Measurements from ENCODE around the gene DIP2C.

DNA sequence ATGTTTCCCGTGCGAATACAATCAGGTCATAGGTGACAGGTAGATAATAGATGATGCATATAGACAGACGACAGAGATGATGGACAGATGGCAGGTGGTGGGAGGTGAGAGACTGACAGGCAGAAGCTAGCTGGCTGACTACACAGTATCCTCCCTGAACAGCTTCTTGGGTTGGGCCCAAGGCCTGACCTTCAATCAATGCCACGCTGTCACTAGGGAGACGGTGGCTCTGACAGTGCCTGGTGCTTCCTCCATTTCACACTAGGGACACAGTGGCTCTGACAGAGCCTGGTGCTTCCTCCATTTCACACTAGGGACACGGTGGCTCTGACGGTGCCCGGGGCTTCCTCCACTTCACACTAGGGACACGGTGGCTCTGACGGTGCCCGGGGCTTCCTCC lies 200.1 kb downstream of the DIP2C start:
- TF ChIP-seq, protein P1, sequence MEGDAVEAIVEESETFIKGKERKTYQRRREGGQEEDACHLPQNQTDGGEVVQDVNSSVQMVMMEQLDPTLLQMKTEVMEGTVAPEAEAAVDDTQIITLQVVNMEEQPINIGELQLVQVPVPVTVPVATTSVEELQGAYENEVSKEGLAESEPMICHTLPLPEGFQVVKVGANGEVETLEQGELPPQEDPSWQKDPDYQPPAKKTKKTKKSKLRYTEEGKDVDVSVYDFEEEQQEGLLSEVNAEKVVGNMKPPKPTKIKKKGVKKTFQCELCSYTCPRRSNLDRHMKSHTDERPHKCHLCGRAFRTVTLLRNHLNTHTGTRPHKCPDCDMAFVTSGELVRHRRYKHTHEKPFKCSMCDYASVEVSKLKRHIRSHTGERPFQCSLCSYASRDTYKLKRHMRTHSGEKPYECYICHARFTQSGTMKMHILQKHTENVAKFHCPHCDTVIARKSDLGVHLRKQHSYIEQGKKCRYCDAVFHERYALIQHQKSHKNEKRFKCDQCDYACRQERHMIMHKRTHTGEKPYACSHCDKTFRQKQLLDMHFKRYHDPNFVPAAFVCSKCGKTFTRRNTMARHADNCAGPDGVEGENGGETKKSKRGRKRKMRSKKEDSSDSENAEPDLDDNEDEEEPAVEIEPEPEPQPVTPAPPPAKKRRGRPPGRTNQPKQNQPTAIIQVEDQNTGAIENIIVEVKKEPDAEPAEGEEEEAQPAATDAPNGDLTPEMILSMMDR (IDR thresholded peaks at IDR 0.05), result no peak
- no peak for TF ChIP-seq RXRA (IDR thresholded peaks at IDR 0.05; ENCODE audit: borderline replicate concordance, low read depth)
- no peak for TF ChIP-seq JUND (IDR thresholded peaks at IDR 0.05)
- TF ChIP-seq, protein P2, sequence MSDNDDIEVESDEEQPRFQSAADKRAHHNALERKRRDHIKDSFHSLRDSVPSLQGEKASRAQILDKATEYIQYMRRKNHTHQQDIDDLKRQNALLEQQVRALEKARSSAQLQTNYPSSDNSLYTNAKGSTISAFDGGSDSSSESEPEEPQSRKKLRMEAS (IDR thresholded peaks at IDR 0.05; ENCODE audit: low read depth), result no peak
- TF ChIP-seq RFX5 (IDR thresholded peaks at IDR 0.05; ENCODE audit: low read length), result no peak
- TF ChIP-seq, protein P3, sequence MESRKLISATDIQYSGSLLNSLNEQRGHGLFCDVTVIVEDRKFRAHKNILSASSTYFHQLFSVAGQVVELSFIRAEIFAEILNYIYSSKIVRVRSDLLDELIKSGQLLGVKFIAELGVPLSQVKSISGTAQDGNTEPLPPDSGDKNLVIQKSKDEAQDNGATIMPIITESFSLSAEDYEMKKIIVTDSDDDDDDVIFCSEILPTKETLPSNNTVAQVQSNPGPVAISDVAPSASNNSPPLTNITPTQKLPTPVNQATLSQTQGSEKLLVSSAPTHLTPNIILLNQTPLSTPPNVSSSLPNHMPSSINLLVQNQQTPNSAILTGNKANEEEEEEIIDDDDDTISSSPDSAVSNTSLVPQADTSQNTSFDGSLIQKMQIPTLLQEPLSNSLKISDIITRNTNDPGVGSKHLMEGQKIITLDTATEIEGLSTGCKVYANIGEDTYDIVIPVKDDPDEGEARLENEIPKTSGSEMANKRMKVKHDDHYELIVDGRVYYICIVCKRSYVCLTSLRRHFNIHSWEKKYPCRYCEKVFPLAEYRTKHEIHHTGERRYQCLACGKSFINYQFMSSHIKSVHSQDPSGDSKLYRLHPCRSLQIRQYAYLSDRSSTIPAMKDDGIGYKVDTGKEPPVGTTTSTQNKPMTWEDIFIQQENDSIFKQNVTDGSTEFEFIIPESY (IDR thresholded peaks at IDR 0.05; ENCODE audit: borderline replicate concordance, low read depth), result no peak
- no peak for TF ChIP-seq RAD21 (IDR thresholded peaks at IDR 0.05; ENCODE audit: low read length)
- no peak for TF ChIP-seq EP300 (IDR thresholded peaks at IDR 0.05; ENCODE audit: borderline replicate concordance in 1 of 2, low read depth in 1 of 2, low read length in 1 of 2)
- TF ChIP-seq, protein P4, sequence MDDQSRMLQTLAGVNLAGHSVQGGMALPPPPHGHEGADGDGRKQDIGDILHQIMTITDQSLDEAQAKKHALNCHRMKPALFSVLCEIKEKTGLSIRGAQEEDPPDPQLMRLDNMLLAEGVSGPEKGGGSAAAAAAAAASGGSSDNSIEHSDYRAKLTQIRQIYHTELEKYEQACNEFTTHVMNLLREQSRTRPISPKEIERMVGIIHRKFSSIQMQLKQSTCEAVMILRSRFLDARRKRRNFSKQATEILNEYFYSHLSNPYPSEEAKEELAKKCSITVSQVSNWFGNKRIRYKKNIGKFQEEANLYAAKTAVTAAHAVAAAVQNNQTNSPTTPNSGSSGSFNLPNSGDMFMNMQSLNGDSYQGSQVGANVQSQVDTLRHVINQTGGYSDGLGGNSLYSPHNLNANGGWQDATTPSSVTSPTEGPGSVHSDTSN (IDR thresholded peaks at IDR 0.05), result no peak
- no peak for TF ChIP-seq CHD2 (IDR thresholded peaks at IDR 0.05; ENCODE audit: low read length, partially characterized antibody)
- TF ChIP-seq, protein P5, sequence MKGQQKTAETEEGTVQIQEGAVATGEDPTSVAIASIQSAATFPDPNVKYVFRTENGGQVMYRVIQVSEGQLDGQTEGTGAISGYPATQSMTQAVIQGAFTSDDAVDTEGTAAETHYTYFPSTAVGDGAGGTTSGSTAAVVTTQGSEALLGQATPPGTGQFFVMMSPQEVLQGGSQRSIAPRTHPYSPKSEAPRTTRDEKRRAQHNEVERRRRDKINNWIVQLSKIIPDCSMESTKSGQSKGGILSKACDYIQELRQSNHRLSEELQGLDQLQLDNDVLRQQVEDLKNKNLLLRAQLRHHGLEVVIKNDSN (IDR thresholded peaks at IDR 0.05; ENCODE audit: borderline replicate concordance, low read depth), result no peak
- no peak for TF ChIP-seq TAF1 (IDR thresholded peaks at IDR 0.05; ENCODE audit: borderline replicate concordance, low read depth, low read length)
